Measurements from ENCODE around the gene RBSN.
"Not testable (repeated sequence)": the region's sequence is repeated elsewhere in the genome, so short reads cannot be mapped to it uniquely, and the experiment has no call there.

RBSN gene

DNA sequence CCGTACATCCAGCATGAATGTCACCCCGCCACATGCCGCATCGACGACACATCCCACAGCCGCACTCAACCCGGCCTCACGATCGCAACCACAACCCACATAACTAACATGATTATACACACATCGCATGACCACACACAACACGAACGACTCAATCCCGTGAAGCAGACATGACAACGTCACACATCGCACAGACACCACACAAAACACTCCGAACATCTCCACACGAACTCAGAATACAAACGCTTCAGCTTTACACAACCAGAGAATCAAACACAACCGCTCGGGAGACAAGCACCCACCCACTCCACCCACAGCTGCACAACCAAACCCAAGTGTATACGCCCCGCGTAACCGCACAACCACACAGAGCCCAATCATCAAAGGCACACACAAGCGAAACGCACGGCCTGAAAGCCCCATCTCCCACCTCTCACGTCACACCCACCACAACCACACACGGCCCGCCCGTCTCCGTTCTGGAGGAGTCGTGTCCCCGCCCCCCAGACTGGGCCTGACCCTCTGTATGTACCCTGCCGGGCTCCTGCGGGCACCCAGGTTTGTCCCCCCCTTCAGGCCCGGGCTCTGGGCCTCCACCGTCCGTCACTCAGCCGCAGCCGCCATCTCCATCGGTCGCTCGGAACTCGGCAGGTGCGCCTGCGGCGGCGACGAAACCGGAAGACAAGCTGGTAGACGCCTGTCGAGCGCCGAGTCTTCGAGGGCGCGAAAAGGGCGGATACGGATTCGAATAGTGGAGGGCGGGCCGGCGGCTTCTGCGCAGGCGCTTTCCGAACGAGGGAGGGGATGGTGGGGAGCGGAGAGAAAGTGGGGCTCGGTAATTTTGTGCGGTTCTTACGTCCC, at the start of gene RBSN:
RBSN (minus strand) TSS at position 646 of the 861 bp plus-strand sequence. CDS start 3,028 bp downstream, outside the sequence.
- H3K4me3 ChIP-seq (ENCODE audit: low read length in 2 of 2): peak within 1 kb of the TSS; percentile 78 to 98
- H3K27me3 ChIP-seq (ENCODE audit: control insufficient read depth in 2 of 2, insufficient read depth in 2 of 2, low read length in 2 of 2): no peaks in the 10 kb centered on the region
- H3K9me3 ChIP-seq (ENCODE audit: control insufficient read depth in 2 of 2, low read length in 2 of 2): no peaks in the 10 kb centered on the region
- peaks cover 20 to 24% of the 10 kb centered on the region in 2 donors for H3K36me3 ChIP-seq (ENCODE audit: control insufficient read depth in 2 of 2, insufficient read depth in 2 of 2, low read length in 2 of 2)
- H3K4me1 ChIP-seq (ENCODE audit: control insufficient read depth in 2 of 2, insufficient read depth in 2 of 2, low read length in 2 of 2): peaks cover 17 to 26% of the 10 kb centered on the region in 2 donors
- peak within 1 kb of the TSS; percentile 86 to 95 for H3K9ac ChIP-seq (ENCODE audit: low read depth in 1 of 2, low read length in 2 of 2)
- H3K27ac ChIP-seq (ENCODE audit: low read depth in 2 of 2, low read length in 2 of 2): peak within 1 kb of the TSS; percentile 54 to 83

- no peak overlapping the region for H3K9ac ChIP-seq (ENCODE audit: low read depth in 1 of 2, low read length in 2 of 2)
- no peak overlapping the region for H3K27ac ChIP-seq (ENCODE audit: low read depth in 2 of 2, low read length in 2 of 2)
- H3K4me3 ChIP-seq (ENCODE audit: low read length in 2 of 2): no peak overlapping the region
- no peaks in the 10 kb centered on the region for H3K9me3 ChIP-seq (ENCODE audit: control insufficient read depth in 2 of 2, low read length in 2 of 2)
- no peaks in the 10 kb centered on the region for H3K4me1 ChIP-seq (ENCODE audit: control insufficient read depth in 2 of 2, insufficient read depth in 2 of 2, low read length in 2 of 2)
- H3K27me3 ChIP-seq (ENCODE audit: control insufficient read depth in 2 of 2, insufficient read depth in 2 of 2, low read length in 2 of 2): peaks cover 0 to 4% of the 10 kb centered on the region in 2 donors
- no peaks in the 10 kb centered on the region for H3K36me3 ChIP-seq (ENCODE audit: control insufficient read depth in 2 of 2, insufficient read depth in 2 of 2, low read length in 2 of 2)
These were observed 49.7 kb upstream of the RBSN start for GRCh38 chr3:15148614-15149013.

GRCh38 chr3:15136885-15137284, 37.9 kb upstream of the RBSN start:
- H3K9ac ChIP-seq (ENCODE audit: low read depth in 1 of 2, low read length in 2 of 2); H3K4me3 ChIP-seq (ENCODE audit: low read length in 2 of 2); H3K9me3 ChIP-seq (ENCODE audit: control insufficient read depth in 2 of 2, low read length in 2 of 2); H3K27ac ChIP-seq (ENCODE audit: low read depth in 2 of 2, low read length in 2 of 2); H3K27me3 ChIP-seq (ENCODE audit: control insufficient read depth in 2 of 2, insufficient read depth in 2 of 2, low read length in 2 of 2); H3K4me1 ChIP-seq (ENCODE audit: control insufficient read depth in 2 of 2, insufficient read depth in 2 of 2, low read length in 2 of 2); H3K36me3 ChIP-seq (ENCODE audit: control insufficient read depth in 2 of 2, insufficient read depth in 2 of 2, low read length in 2 of 2): not testable (repeated sequence)

DNA sequence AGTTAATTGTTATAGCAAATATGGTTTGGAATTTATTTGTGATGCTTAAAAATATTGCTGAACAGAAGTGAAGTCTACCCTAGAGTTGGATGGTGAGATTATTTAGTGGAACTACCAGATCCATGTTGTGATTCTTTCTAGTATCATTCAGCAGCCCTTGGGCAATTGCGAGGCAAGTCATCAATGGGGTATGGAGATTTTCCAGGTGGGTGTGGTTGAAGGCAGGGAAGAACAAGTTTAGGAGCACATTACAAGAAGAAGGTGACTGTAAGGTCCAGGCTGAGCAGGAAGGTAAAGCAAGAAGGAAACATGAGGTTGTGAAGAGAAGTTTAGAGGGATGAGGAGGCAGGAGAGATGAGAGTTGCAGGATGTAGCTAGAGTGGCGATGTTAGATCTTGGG, 36.0 kb upstream of the RBSN start:
- not testable (repeated sequence) for H3K27ac ChIP-seq (ENCODE audit: low read depth in 2 of 2, low read length in 2 of 2); H3K9ac ChIP-seq (ENCODE audit: low read depth in 1 of 2, low read length in 2 of 2); H3K4me1 ChIP-seq (ENCODE audit: control insufficient read depth in 2 of 2, insufficient read depth in 2 of 2, low read length in 2 of 2); H3K27me3 ChIP-seq (ENCODE audit: control insufficient read depth in 2 of 2, insufficient read depth in 2 of 2, low read length in 2 of 2); H3K4me3 ChIP-seq (ENCODE audit: low read length in 2 of 2); H3K36me3 ChIP-seq (ENCODE audit: control insufficient read depth in 2 of 2, insufficient read depth in 2 of 2, low read length in 2 of 2); H3K9me3 ChIP-seq (ENCODE audit: control insufficient read depth in 2 of 2, low read length in 2 of 2)

GRCh38 chr3:15128403-15128802, 29.5 kb upstream of the RBSN start:
- H3K9me3 ChIP-seq (ENCODE audit: control insufficient read depth in 2 of 2, low read length in 2 of 2); H3K36me3 ChIP-seq (ENCODE audit: control insufficient read depth in 2 of 2, insufficient read depth in 2 of 2, low read length in 2 of 2); H3K4me3 ChIP-seq (ENCODE audit: low read length in 2 of 2); H3K27me3 ChIP-seq (ENCODE audit: control insufficient read depth in 2 of 2, insufficient read depth in 2 of 2, low read length in 2 of 2); H3K27ac ChIP-seq (ENCODE audit: low read depth in 2 of 2, low read length in 2 of 2); H3K4me1 ChIP-seq (ENCODE audit: control insufficient read depth in 2 of 2, insufficient read depth in 2 of 2, low read length in 2 of 2); H3K9ac ChIP-seq (ENCODE audit: low read depth in 1 of 2, low read length in 2 of 2): not testable (repeated sequence)

GRCh38 chr3:15126975-15127374, 28.0 kb upstream of the RBSN start:
- H3K9me3 ChIP-seq (ENCODE audit: control insufficient read depth in 2 of 2, low read length in 2 of 2); H3K4me3 ChIP-seq (ENCODE audit: low read length in 2 of 2); H3K9ac ChIP-seq (ENCODE audit: low read depth in 1 of 2, low read length in 2 of 2); H3K4me1 ChIP-seq (ENCODE audit: control insufficient read depth in 2 of 2, insufficient read depth in 2 of 2, low read length in 2 of 2); H3K36me3 ChIP-seq (ENCODE audit: control insufficient read depth in 2 of 2, insufficient read depth in 2 of 2, low read length in 2 of 2); H3K27ac ChIP-seq (ENCODE audit: low read depth in 2 of 2, low read length in 2 of 2); H3K27me3 ChIP-seq (ENCODE audit: control insufficient read depth in 2 of 2, insufficient read depth in 2 of 2, low read length in 2 of 2): not testable (repeated sequence)

DNA sequence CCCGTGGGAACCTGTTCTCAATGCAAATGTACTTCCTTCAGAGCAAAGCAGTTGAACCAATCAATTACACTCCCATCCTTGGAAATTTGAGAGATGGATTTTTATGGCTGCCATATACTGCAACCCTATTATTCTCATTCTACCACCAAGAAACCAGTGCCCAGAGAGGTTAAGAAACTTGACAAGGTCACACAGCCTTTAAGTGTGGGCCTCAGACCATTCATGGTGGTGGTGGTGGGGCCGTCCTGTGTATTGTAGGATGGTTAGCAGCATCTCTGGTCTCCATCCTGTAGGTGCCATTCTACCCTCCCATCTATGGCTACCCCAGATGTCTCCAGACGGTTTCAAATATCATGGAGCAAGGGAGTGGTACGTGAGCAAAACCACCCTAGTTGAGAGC, 23.4 kb upstream of the RBSN start:
- Histone ChIP-seq H3K27ac (ENCODE audit: low read depth in 2 of 2, low read length in 2 of 2) (no peak overlapping the region), H3K4me3 (ENCODE audit: low read length in 2 of 2) (no peak overlapping the region), H3K9ac (ENCODE audit: low read depth in 1 of 2, low read length in 2 of 2) (no peak overlapping the region), H3K9me3 (ENCODE audit: control insufficient read depth in 2 of 2, low read length in 2 of 2) (no peaks in the 10 kb centered on the region), H3K4me1 (ENCODE audit: control insufficient read depth in 2 of 2, insufficient read depth in 2 of 2, low read length in 2 of 2) (no peaks in the 10 kb centered on the region), H3K27me3 (ENCODE audit: control insufficient read depth in 2 of 2, insufficient read depth in 2 of 2, low read length in 2 of 2) (no peaks in the 10 kb centered on the region), H3K36me3 (ENCODE audit: control insufficient read depth in 2 of 2, insufficient read depth in 2 of 2, low read length in 2 of 2) (no peaks in the 10 kb centered on the region)

DNA sequence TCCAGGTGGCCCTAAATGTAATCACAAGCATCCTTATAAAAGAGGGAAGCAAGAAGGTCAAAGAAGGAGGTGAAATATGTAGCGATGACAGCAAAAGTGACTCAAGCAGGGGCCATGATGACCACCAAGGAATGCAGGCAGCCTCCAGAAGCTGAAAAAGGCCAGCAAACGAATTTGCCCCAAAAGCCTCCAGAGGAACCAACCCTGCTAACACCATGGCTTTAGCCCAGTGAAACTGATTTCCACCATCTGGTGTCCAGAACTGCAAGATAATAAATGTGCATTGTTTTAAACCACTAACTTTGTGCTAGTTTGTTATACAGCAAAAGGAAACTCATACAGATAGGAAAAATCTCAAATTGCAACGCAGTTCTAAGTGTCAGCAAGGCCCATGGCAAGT, 23.0 kb upstream of the RBSN start:
- H3K9me3 ChIP-seq (ENCODE audit: control insufficient read depth in 2 of 2, low read length in 2 of 2): no peaks in the 10 kb centered on the region
- H3K4me1 ChIP-seq (ENCODE audit: control insufficient read depth in 2 of 2, insufficient read depth in 2 of 2, low read length in 2 of 2): no peaks in the 10 kb centered on the region
- H3K9ac ChIP-seq (ENCODE audit: low read depth in 1 of 2, low read length in 2 of 2): no peak overlapping the region
- no peak overlapping the region for H3K4me3 ChIP-seq (ENCODE audit: low read length in 2 of 2)
- H3K27ac ChIP-seq (ENCODE audit: low read depth in 2 of 2, low read length in 2 of 2): no peak overlapping the region
- H3K36me3 ChIP-seq (ENCODE audit: control insufficient read depth in 2 of 2, insufficient read depth in 2 of 2, low read length in 2 of 2): no peaks in the 10 kb centered on the region
- no peaks in the 10 kb centered on the region for H3K27me3 ChIP-seq (ENCODE audit: control insufficient read depth in 2 of 2, insufficient read depth in 2 of 2, low read length in 2 of 2)

- no peak overlapping the region for H3K27ac ChIP-seq (ENCODE audit: low read depth in 2 of 2, low read length in 2 of 2)
- H3K4me3 ChIP-seq (ENCODE audit: low read length in 2 of 2): no peak overlapping the region
- no peaks in the 10 kb centered on the region for H3K36me3 ChIP-seq (ENCODE audit: control insufficient read depth in 2 of 2, insufficient read depth in 2 of 2, low read length in 2 of 2)
- no peaks in the 10 kb centered on the region for H3K27me3 ChIP-seq (ENCODE audit: control insufficient read depth in 2 of 2, insufficient read depth in 2 of 2, low read length in 2 of 2)
- H3K9me3 ChIP-seq (ENCODE audit: control insufficient read depth in 2 of 2, low read length in 2 of 2): no peaks in the 10 kb centered on the region
- H3K4me1 ChIP-seq (ENCODE audit: control insufficient read depth in 2 of 2, insufficient read depth in 2 of 2, low read length in 2 of 2): no peaks in the 10 kb centered on the region
- no peak overlapping the region for H3K9ac ChIP-seq (ENCODE audit: low read depth in 1 of 2, low read length in 2 of 2)
These were observed 22.0 kb upstream of the RBSN start for GRCh38 chr3:15120986-15121385.

DNA sequence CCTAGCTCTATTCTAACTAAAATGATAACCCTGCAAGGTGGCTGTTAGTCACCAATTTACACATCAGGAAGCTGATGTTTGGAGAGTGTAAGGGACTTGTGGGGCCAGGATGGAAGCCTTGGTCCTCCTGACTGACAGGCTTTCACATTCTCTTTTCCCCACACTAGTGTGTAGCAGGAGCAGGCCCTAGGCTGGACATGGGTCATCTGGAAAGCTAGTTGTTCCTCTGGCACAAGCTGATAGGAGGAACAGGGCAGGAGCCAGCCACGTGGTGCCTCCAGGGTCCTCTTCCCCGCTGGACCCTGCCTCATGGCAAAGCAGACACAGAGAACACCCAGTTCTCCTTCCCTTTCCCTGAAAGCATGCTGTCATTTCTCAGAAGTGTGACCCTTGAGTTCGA, 18.1 kb upstream of the RBSN start:
- Histone ChIP-seq H3K4me1 (ENCODE audit: control insufficient read depth in 2 of 2, insufficient read depth in 2 of 2, low read length in 2 of 2) (no peaks in the 10 kb centered on the region), H3K9ac (ENCODE audit: low read depth in 1 of 2, low read length in 2 of 2) (no peak overlapping the region), H3K27ac (ENCODE audit: low read depth in 2 of 2, low read length in 2 of 2) (no peak overlapping the region), H3K4me3 (ENCODE audit: low read length in 2 of 2) (no peak overlapping the region), H3K9me3 (ENCODE audit: control insufficient read depth in 2 of 2, low read length in 2 of 2) (no peaks in the 10 kb centered on the region), H3K27me3 (ENCODE audit: control insufficient read depth in 2 of 2, insufficient read depth in 2 of 2, low read length in 2 of 2) (no peaks in the 10 kb centered on the region), H3K36me3 (ENCODE audit: control insufficient read depth in 2 of 2, insufficient read depth in 2 of 2, low read length in 2 of 2) (no peaks in the 10 kb centered on the region)

Measured in mucosa of rectum (tissue), 2 donors.